Left ventricle myocardium inferior (tissue), 1 donor: Measurements from ENCODE around the gene RAB11FIP4. TPM values are rescaled to one million over a fixed set of nuclear protein-coding genes. Genes with fewer than 3 reads are reported as not detected.
"Not testable (repeated sequence)": the region's sequence is repeated elsewhere in the genome, so short reads cannot be mapped to it uniquely, and the experiment has no call there.

ENCODE experiments used
- DNase-seq: peaks from one replicate; pipeline ENCODE4 v3.0.0-alpha.2; 2020
- H3K27ac ChIP-seq: fragments of 200-600 bp; replicated peaks from 2 replicates; pipeline ENCODE4 v1.8.0; 2021
- H3K27me3 ChIP-seq: fragments of 200-600 bp; 2 replicates; pipeline ENCODE4 v1.8.0; 2021; ENCODE audit warnings: low read depth
- H3K36me3 ChIP-seq: fragments of 200-600 bp; 2 replicates; pipeline ENCODE4 v1.8.0; 2021
- H3K4me1 ChIP-seq: fragments of 200-600 bp; 2 replicates; pipeline ENCODE4 v1.8.0; 2021
- H3K4me3 ChIP-seq: fragments of 200-600 bp; 2 replicates; pipeline ENCODE4 v1.8.0; 2021; ENCODE audit warnings: mild to moderate bottlenecking, moderate library complexity
- H3K9me3 ChIP-seq: fragments of 200-600 bp; replicated peaks from 2 replicates; pipeline ENCODE4 v1.8.0; 2021
- CTCF ChIP-seq: fragments of 200-600 bp; IDR thresholded peaks from 2 replicates; pipeline ENCODE4 v1.8.0; 2021; ENCODE audit warnings: antibody characterized with exemption, mild to moderate bottlenecking, borderline replicate concordance
- intact Hi-C: fragments of 100-400 bp; cut with micrococcal nuclease; formaldehyde crosslinking; loops from one replicate; pipeline ENCODE4 v1.11.0; 2022
- total RNA-seq: library from RNA; stranded (reverse); fragmentation: NEBNext Ultra II Directional; extraction: Animal tissue kit (Norgen Biotek cat#: 25700); gene quantifications from one replicate; pipeline ENCODE4 v1.2.1, GENCODE V29; 2021
- donor health status: DM: no; HTN: yes; CAD: no; lungs with severe emphysema.

Gene RAB11FIP4
- total RNA-seq, 1 donor from 2014 or later: 8.3 TPM

- Histone ChIP-seq H3K9me3 (no peaks in the 10 kb centered on the region), H3K36me3 (no peaks in the 10 kb centered on the region), H3K27ac (no peak overlapping the region), H3K4me1 (peaks cover 8% of the 10 kb centered on the region), H3K27me3 (no peaks in the 10 kb centered on the region), H3K4me3 (no peak overlapping the region)
- no peak for DNase-seq
- intact Hi-C loops: loop anchor here (10.0 kb wide), 2 partner anchors 85 to 405 kb away; no protein-coding TSS in a partner anchor
- no peak for TF ChIP-seq CTCF
Measured at GRCh38 chr17:31439716-31440115, 48.2 kb downstream of the RAB11FIP4 start.

- no peaks in the 10 kb centered on the region for H3K36me3 ChIP-seq
- no peak for TF ChIP-seq CTCF
- H3K27me3 ChIP-seq: no peaks in the 10 kb centered on the region
- no peak for DNase-seq
- no peak overlapping the region for H3K27ac ChIP-seq
- H3K4me1 ChIP-seq: peaks cover 8% of the 10 kb centered on the region
- H3K4me3 ChIP-seq: no peak overlapping the region
- no peaks in the 10 kb centered on the region for H3K9me3 ChIP-seq
- intact Hi-C loops: no loop called here
Measured at GRCh38 chr17:31442276-31442675, 50.8 kb downstream of the RAB11FIP4 start.

- H3K4me3 ChIP-seq, intact Hi-C loops, H3K4me1 ChIP-seq, H3K36me3 ChIP-seq, H3K27me3 ChIP-seq, DNase-seq, H3K27ac ChIP-seq, H3K9me3 ChIP-seq: not testable (repeated sequence)
Measured at GRCh38 chr17:31442856-31443255, 51.4 kb downstream of the RAB11FIP4 start.

- no peak overlapping the region for H3K27ac ChIP-seq
- peaks cover 5% of the 10 kb centered on the region for H3K4me1 ChIP-seq
- no peaks in the 10 kb centered on the region for H3K27me3 ChIP-seq
- H3K4me3 ChIP-seq: no peak overlapping the region
- no peaks in the 10 kb centered on the region for H3K9me3 ChIP-seq
- intact Hi-C loops: no loop called here
- TF ChIP-seq CTCF: no peak
- H3K36me3 ChIP-seq: no peaks in the 10 kb centered on the region
- DNase-seq: no peak
Measured at GRCh38 chr17:31443386-31443785, 51.9 kb downstream of the RAB11FIP4 start.

- intact Hi-C loops: no loop called here
- Histone ChIP-seq H3K27me3 (no peaks in the 10 kb centered on the region), H3K4me1 (peaks cover 5% of the 10 kb centered on the region), H3K9me3 (no peaks in the 10 kb centered on the region), H3K4me3 (no peak overlapping the region), H3K27ac (no peak overlapping the region), H3K36me3 (no peaks in the 10 kb centered on the region)
- TF ChIP-seq CTCF: no peak
- no peak for DNase-seq
Measured at GRCh38 chr17:31444026-31444425, 52.6 kb downstream of the RAB11FIP4 start.

GRCh38 chr17:31446195-31446967 is 54.9 kb downstream of the RAB11FIP4 start:
- H3K9me3 ChIP-seq: no peaks in the 10 kb centered on the region
- TF ChIP-seq CTCF: peak; percentile 23
- peaks cover 5% of the 10 kb centered on the region for H3K4me1 ChIP-seq
- H3K36me3 ChIP-seq: no peaks in the 10 kb centered on the region
- no peak for DNase-seq
- no peak overlapping the region for H3K27ac ChIP-seq
- intact Hi-C loops: no loop called here
- no peaks in the 10 kb centered on the region for H3K27me3 ChIP-seq
- H3K4me3 ChIP-seq: no peak overlapping the region
